Endothelial cell of umbilical vein (primary cell): Measurements from ENCODE around the gene ANKRD61. TPM values are rescaled to one million over a fixed set of nuclear protein-coding genes. Genes with fewer than 3 reads are reported as not detected.
"Not testable (repeated sequence)": the region's sequence is repeated elsewhere in the genome, so short reads cannot be mapped to it uniquely, and the experiment has no call there.

Source experiments
- BruUV-seq: library from RNA; stranded (reverse); fragments of 400-500 nt; replicated peaks from 2 replicates; lab custom pipeline; 2021; lab: Mats Ljungman, UMichigan
- CTCF ChIA-PET: fragments of 300-600, 350-600 bp; sonication (Branson Sonifier 250); formaldehyde crosslinking; loops from one replicate; lab custom pipeline; 2021; ENCODE audit warnings: antibody characterized with exemption, inconsistent platforms; lab: Charles Lee
- POLR2A ChIA-PET: fragments of 300-600, 350-600 bp; sonication (Branson Sonifier 250); formaldehyde crosslinking; loops from one replicate; lab custom pipeline; 2021; ENCODE audit warnings: antibody characterized with exemption, inconsistent platforms; lab: Charles Lee
- DNase-seq: peaks from one replicate; pipeline ENCODE4 v3.0.0-alpha.2; 2011; ENCODE audit warnings: low read depth, low spot score
- FAIRE-seq: peaks from 2 replicates; lab custom pipeline; 2011; peaks lifted over from hg19 to GRCh38; lab: Jason Lieb, UNC
- H2AFZ ChIP-seq: 2 replicates; pipeline ENCODE4 v1.6.0; 2012; ENCODE audit warnings: low read depth, low read length, control low read depth, inconsistent platforms
- H3K27ac ChIP-seq: 2 replicates; pipeline ENCODE4 v1.5.1; 2011; ENCODE audit warnings: low read depth, mild to moderate bottlenecking, control low read depth, low read length, moderate library complexity; ENCODE audit not compliant: insufficient read depth
- H3K27me3 ChIP-seq, 2 experiments: 2 replicates each; pipeline versions ENCODE4 v1.6.0 to v1.6.1; 2011; ENCODE audit warnings: low read length in 2 of 2, mixed read lengths in 1 of 2; ENCODE audit not compliant: control insufficient read depth in 2 of 2, insufficient read depth in 2 of 2
- H3K36me3 ChIP-seq, 2 experiments: 2 replicates in 1 of 2; 3 replicates in 1 of 2; pipeline ENCODE4 v1.5.1; 2011; ENCODE audit warnings: low read length in 2 of 2, mild to moderate bottlenecking in 1 of 2, moderate library complexity in 1 of 2; ENCODE audit not compliant: control insufficient read depth in 2 of 2, insufficient read depth in 2 of 2; ENCODE audit errors: extremely low read depth in 1 of 2
- H3K4me1 ChIP-seq: 3 replicates; pipeline ENCODE4 v1.5.1; 2011; ENCODE audit warnings: mild to moderate bottlenecking, low read length; ENCODE audit not compliant: control insufficient read depth, insufficient read depth; ENCODE audit errors: extremely low read depth
- H3K4me2 ChIP-seq: 2 replicates; pipeline ENCODE4 v1.6.1; 2011; ENCODE audit warnings: low read length, control low read depth, mixed read lengths; ENCODE audit not compliant: insufficient read depth
- H3K4me3 ChIP-seq, 3 experiments: fragments of 200-600 bp in 1 of 3; sonication (generic), shearing (Covaris generic) in 1 of 3; replicated peaks in 1 of 3; 2 replicates each; pipeline ENCODE4 v1.5.1; 2011 to 2016; ENCODE audit warnings: control low read depth in 3 of 3, low read length in 3 of 3, mild to moderate bottlenecking in 2 of 3, inconsistent platforms in 1 of 3, low read depth in 1 of 3, moderate library complexity in 1 of 3; ENCODE audit not compliant: insufficient read depth in 1 of 3
- H3K79me2 ChIP-seq: 2 replicates; pipeline ENCODE4 v1.6.0; 2012; ENCODE audit warnings: low read length, inconsistent platforms; ENCODE audit not compliant: control insufficient read depth, insufficient read depth
- H3K9ac ChIP-seq: replicated peaks from 2 replicates; pipeline ENCODE3; 2011; ENCODE audit warnings: low read length, control low read depth; ENCODE audit not compliant: insufficient read depth; ENCODE audit errors: extremely low read depth
- H3K9me1 ChIP-seq: replicated peaks from 3 replicates; pipeline ENCODE4 v1.6.0; 2011; ENCODE audit warnings: mild to moderate bottlenecking, low read length; ENCODE audit not compliant: control insufficient read depth, insufficient read depth; ENCODE audit errors: extremely low read depth
- H3K9me3 ChIP-seq: replicated peaks from 2 replicates; pipeline ENCODE4 v1.5.1; 2012; ENCODE audit warnings: low read length, inconsistent platforms; ENCODE audit not compliant: control insufficient read depth, insufficient read depth
- H4K20me1 ChIP-seq: replicated peaks from 2 replicates; pipeline ENCODE3; 2011; ENCODE audit warnings: mild to moderate bottlenecking, low read length; ENCODE audit not compliant: control insufficient read depth, insufficient read depth; ENCODE audit errors: extremely low read depth
- CTCF ChIP-seq, 2 donors: IDR thresholded peaks; 1 replicate in 1 of 2; 2 replicates in 1 of 2; pipeline ENCODE4 v1.5.1; 2011; ENCODE audit warnings: low read length in 2 of 2, mild to moderate bottlenecking in 2 of 2, moderate library complexity in 2 of 2, control low read depth in 1 of 2, inconsistent platforms in 1 of 2, low read depth in 1 of 2; ENCODE audit not compliant: insufficient read depth in 1 of 2; ENCODE audit errors: extremely low read depth in 1 of 2
- EZH2 ChIP-seq: IDR thresholded peaks from 2 replicates; pipeline ENCODE4 v1.6.1; 2012; ENCODE audit warnings: borderline replicate concordance, low read depth, mild to moderate bottlenecking, moderate library complexity, low read length, inconsistent platforms; ENCODE audit not compliant: severe bottlenecking
- FOS ChIP-seq: IDR thresholded peaks from 2 replicates; pipeline ENCODE4 v1.6.1; 2011; ENCODE audit warnings: mild to moderate bottlenecking, low read length, moderate library complexity, borderline replicate concordance; ENCODE audit not compliant: insufficient read depth
- GATA2 ChIP-seq: IDR thresholded peaks from 2 replicates; pipeline ENCODE4 v1.7.0; 2011; ENCODE audit warnings: low read depth, mild to moderate bottlenecking, moderate library complexity, mixed read lengths, low read length; ENCODE audit not compliant: insufficient read length, insufficient read depth
- JUN ChIP-seq: IDR thresholded peaks from 2 replicates; pipeline ENCODE4 v1.6.1; 2011; ENCODE audit warnings: borderline replicate concordance, low read depth; ENCODE audit not compliant: insufficient read length, insufficient read depth
- MAX ChIP-seq: IDR thresholded peaks from 2 replicates; pipeline ENCODE4 v1.6.1; 2011; ENCODE audit not compliant: insufficient read depth, insufficient read length
- MYC ChIP-seq: IDR thresholded peaks from one replicate; pipeline ENCODE4 v1.6.1; 2011; ENCODE audit warnings: mild to moderate bottlenecking, low read depth, low read length
- POLR2A ChIP-seq: IDR thresholded peaks from 2 replicates; pipeline ENCODE4 v1.6.1; 2012; ENCODE audit warnings: low read depth, mild to moderate bottlenecking, control low read depth, low read length
- POLR2AphosphoS5 ChIP-seq: IDR thresholded peaks from 2 replicates; pipeline ENCODE4 v1.6.1; 2012; ENCODE audit warnings: low read depth, mild to moderate bottlenecking, control low read depth, low read length, moderate library complexity; ENCODE audit not compliant: insufficient read depth
- dilution Hi-C: fragments of 300-500 bp; cut with MboI; formaldehyde crosslinking; loops from one replicate; pipeline ENCODE4 v1.15.0; 2019; ENCODE audit warnings: low sequenced_read_pairs; ENCODE audit not compliant: extremely low pct_ligation_motif_present
- intact Hi-C: fragments of 100-400 bp; cut with micrococcal nuclease; formaldehyde crosslinking; loops from one replicate; pipeline ENCODE4 v1.10.0; 2022
- polyA plus RNA-seq, 4 experiments: library from polyadenylated mRNA; depleted of rRNA in 3 of 4; stranded (reverse) in 3 of 4; unstranded in 1 of 4; fragments of >200 nt; gene quantifications; 2 replicates each; pipeline versions ENCODE4 v1.2.1 to v1.2.3, GENCODE V29; 2011 to 2012; ENCODE audit warnings: missing spikeins in 1 of 4
- total RNA-seq: library from RNA; stranded (reverse); gene quantifications from 2 replicates; pipeline ENCODE4 v1.2.3, GENCODE V29; 2021

ANKRD61 gene
- total and polyA plus RNA-seq, 2 donors (not counting 3 experiments of a cell fraction or from before 2014, with no cell fraction given), result 0.18 to 0.53 TPM

DNA sequence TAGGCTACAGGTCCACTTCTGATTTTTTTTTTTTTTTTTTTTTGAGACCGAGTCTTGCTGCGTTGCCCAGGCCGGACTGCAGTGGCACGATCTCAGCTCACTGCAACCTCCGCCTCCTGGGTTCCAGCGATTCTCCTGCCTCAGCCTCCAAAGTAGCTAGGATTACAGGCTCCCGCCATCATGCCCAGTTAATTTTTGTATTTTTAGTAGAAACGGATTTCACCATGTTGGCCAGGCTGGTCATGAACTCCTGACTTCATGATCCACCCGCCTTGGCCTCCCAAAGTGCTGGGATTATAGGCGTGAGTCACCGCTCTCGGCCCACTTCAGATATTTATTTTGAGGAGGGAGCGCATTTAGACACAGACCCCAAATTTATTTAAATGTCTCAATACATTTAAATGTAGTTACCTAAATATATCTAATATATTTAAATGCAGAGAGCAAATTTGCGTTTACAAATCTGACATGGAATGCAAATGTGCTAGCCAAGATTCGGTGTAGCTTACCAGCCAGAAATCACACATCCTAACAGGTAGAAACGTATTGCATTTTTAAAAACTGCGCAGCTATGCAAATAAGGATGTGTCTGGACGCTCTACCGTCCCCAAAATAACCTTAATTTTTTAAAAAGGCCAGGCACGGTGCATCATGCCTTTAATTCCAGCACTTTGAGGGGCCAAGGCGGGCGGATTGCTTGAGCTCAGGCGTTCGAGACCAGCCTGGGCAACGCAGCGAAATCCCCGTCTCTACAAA lies 23.2 kb upstream of the ANKRD61 start:
- H2AFZ ChIP-seq, intact Hi-C loops, dilution Hi-C loops, H3K4me1 ChIP-seq, BruUV-seq, H3K27me3 ChIP-seq, DNase-seq, FAIRE-seq, H4K20me1 ChIP-seq, H3K27ac ChIP-seq, H3K9me1 ChIP-seq, H3K9me3 ChIP-seq, H3K36me3 ChIP-seq: not testable (repeated sequence)
- H3K9ac ChIP-seq, result peak overlapping the region; percentile 77
- ChIA-PET POLR2A (interaction anchor here (0.6 kb wide), 1 partner anchor 133 kb away, joined by 6 read pairs; no protein-coding TSS in a partner anchor), CTCF (interaction anchor here (1.0 to 4.0 kb wide), 3 partner anchors 11 to 98 kb away, joined by 3 to 29 read pairs (median 3); no protein-coding TSS in a partner anchor)
- peak overlapping the region; percentile 75 for H3K4me2 ChIP-seq
- peaks cover 35% of the 10 kb centered on the region for H3K79me2 ChIP-seq
- H3K4me3 ChIP-seq, result peak overlapping the region; percentile 27 to 83 (median 71)

- dilution Hi-C loops, result no loop called here
- peak within 1 kb of the TSS; percentile 93 for H2AFZ ChIP-seq
- POLR2A ChIA-PET, result interaction anchor here (0.6 kb wide), 2 partner anchors 48 to 132 kb away, joined by 4 to 6 read pairs; no protein-coding TSS in a partner anchor
- H3K9ac ChIP-seq, result peak within 1 kb of the TSS; percentile 77
- FAIRE-seq, result peak; percentile 91
- CTCF ChIA-PET, result interaction anchor here (0.8 to 4.0 kb wide), 5 partner anchors 11 to 152 kb away, joined by 3 to 29 read pairs (median 4); no protein-coding TSS in a partner anchor
- intact Hi-C loops, result no loop called here
- no peaks in the 10 kb centered on the region for H3K9me1 ChIP-seq
- H3K36me3 ChIP-seq, result peaks cover 0 to 2% of the 10 kb centered on the region in 2 experiments
- DNase-seq, result peak; percentile 99
- no peaks in the 10 kb centered on the region for H3K27me3 ChIP-seq
- TSS peak; percentile 74 for BruUV-seq
- peaks cover 38% of the 10 kb centered on the region for H3K79me2 ChIP-seq
- H3K4me3 ChIP-seq, result peak within 1 kb of the TSS; percentile 27 to 83 (median 71)
- no peaks in the 10 kb centered on the region for H3K9me3 ChIP-seq
- TF ChIP-seq EZH2 (no peak), GATA2 (no peak), POLR2AphosphoS5 (peak; percentile 79), CTCF (IDR thresholded peaks at IDR 0.05; ENCODE audit: extremely low read depth in 1 of 2, insufficient read depth in 1 of 2, low read depth in 1 of 2, low read length in 2 of 2) (peak in 1 of 2 donors; percentile 26), JUN (no peak), MAX (peak; percentile 87), FOS (no peak), MYC (peak; percentile 61), POLR2A (peak; percentile 93)
- peak within 1 kb of the TSS; percentile 56 for H3K27ac ChIP-seq
- peak within 1 kb of the TSS; percentile 75 for H3K4me2 ChIP-seq
- peaks cover 5% of the 10 kb centered on the region for H3K4me1 ChIP-seq
- no peaks in the 10 kb centered on the region for H4K20me1 ChIP-seq
Observed at GRCh38 chr7:6008668-6009611, 22.2 kb upstream of the ANKRD61 start, which contains the start of the genes AIMP2 and PMS2. TSS of gene AIMP2 (plus strand) at chr7:6009272. CDS start at chr7:6009364, 92 bp downstream. TSS of gene PMS2 (minus strand) at chr7:6009049. CDS start at chr7:6009019, 30 bp downstream.
